Stimulated activated CD4-positive, alpha-beta T cell treated with anti-CD3 and anti-CD28 coated beads, Interleukin-4, amount 100 ng/mL, for 1 hour (primary cell): ENCODE data around the gene GPX8.

Experiments
- DNase-seq: peaks from one replicate; pipeline ENCODE4 v3.0.0-alpha.2; 2020

The GPX8 gene

GRCh38 chr5:55159763-55160492 lies at the start of gene GPX8:
GPX8 (plus strand) TSS chr5:55160171; CDS start chr5:55160193, 22 bp downstream.
- no peak for DNase-seq

GRCh38 chr5:55110217-55110616 lies 49.8 kb upstream of the GPX8 start:
- DNase-seq, result no peak

- no peak for DNase-seq
These were observed 46.6 kb upstream of the GPX8 start for GRCh38 chr5:55113327-55113726.

GRCh38 chr5:55114061-55114460 lies 45.9 kb upstream of the GPX8 start:
- DNase-seq, result no peak

GRCh38 chr5:55123365-55123764 lies 36.6 kb upstream of the GPX8 start:
- DNase-seq, result no peak

- no peak for DNase-seq
These were observed 25.8 kb upstream of the GPX8 start for GRCh38 chr5:55134053-55134722.

GRCh38 chr5:55136521-55136920 lies 23.4 kb upstream of the GPX8 start:
- DNase-seq, result no peak

- no peak for DNase-seq
These were observed 18.9 kb upstream of the GPX8 start for GRCh38 chr5:55140908-55141665.

GRCh38 chr5:55141945-55142690 lies 17.9 kb upstream of the GPX8 start:
- no peak for DNase-seq

GRCh38 chr5:55143624-55144023 lies 16.3 kb upstream of the GPX8 start:
- no peak for DNase-seq

- DNase-seq, result no peak
These were observed 13.9 kb upstream of the GPX8 start for GRCh38 chr5:55146080-55146479.

- peak; percentile 75 for DNase-seq
These were observed 13.3 kb upstream of the GPX8 start for GRCh38 chr5:55146543-55147151.

- DNase-seq, result no peak
These were observed 10.6 kb upstream of the GPX8 start for GRCh38 chr5:55149308-55149795.

GRCh38 chr5:55151923-55152842 lies 7.8 kb upstream of the GPX8 start:
- DNase-seq, result no peak

GRCh38 chr5:55154873-55155272 lies 5.1 kb upstream of the GPX8 start:
- no peak for DNase-seq

- DNase-seq, result no peak
These were observed 680 bp downstream of the GPX8 start for GRCh38 chr5:55160493-55161209.

GRCh38 chr5:55162666-55163065 lies 2.7 kb downstream of the GPX8 start:
- no peak for DNase-seq

GRCh38 chr5:55171471-55171870 lies 11.5 kb downstream of the GPX8 start:
- no peak for DNase-seq

- DNase-seq, result peak; percentile 26
These were observed 12.3 kb downstream of the GPX8 start for GRCh38 chr5:55172051-55172899.
